HEK293 (cell line): ENCODE data around the gene SGSM2.

ENCODE experiments used
- CTCF ChIA-PET: fragments of 350-600 bp; formaldehyde crosslinking; extraction: SDS; loops from one replicate; lab custom pipeline; 2021; ENCODE audit warnings: antibody characterized with exemption; lab: Yijun Ruan, JAX
- POLR2A ChIA-PET: fragments of 300-600 bp; formaldehyde crosslinking; extraction: SDS; loops from one replicate; lab custom pipeline; 2020; ENCODE audit warnings: antibody characterized with exemption, inconsistent platforms; lab: Yijun Ruan, JAX
- H3K27ac ChIP-seq: fragments of 200-500 bp; sonication (Bioruptor generic); 2 replicates; pipeline ENCODE4 v1.5.1; 2014; ENCODE audit warnings: low read depth, low read length, control low read depth, inconsistent platforms; ENCODE audit errors: extremely low read depth
- H3K36me3 ChIP-seq, 2 experiments: fragments of 200-500 bp in 1 of 2; sonication (Bioruptor generic) in 1 of 2; 1 replicate in 1 of 2; 2 replicates in 1 of 2; pipeline ENCODE4 v1.5.1; 2014 to 2017; ENCODE audit warnings: inconsistent platforms in 2 of 2, low read length in 2 of 2; ENCODE audit not compliant: control insufficient read depth in 2 of 2, insufficient read depth in 1 of 2
- H3K4me1 ChIP-seq: fragments of 200-500 bp; sonication (Bioruptor generic); 2 replicates; pipeline ENCODE4 v1.5.1; 2014; ENCODE audit warnings: mild to moderate bottlenecking, low read length, inconsistent platforms; ENCODE audit not compliant: control insufficient read depth, insufficient read depth
- H3K4me3 ChIP-seq: 2 replicates; pipeline ENCODE4 v1.5.1; 2011; ENCODE audit warnings: low read depth, mild to moderate bottlenecking, control low read depth, low read length, moderate library complexity
- H3K9me3 ChIP-seq: fragments of 200-500 bp; sonication (Bioruptor generic); 2 replicates; pipeline ENCODE4 v1.5.1; 2014; ENCODE audit warnings: low read depth, low read length, inconsistent platforms; ENCODE audit not compliant: control insufficient read depth, insufficient read depth
- SALL2 ChIP-seq: fragments of 450-650 bp; formaldehyde crosslinking; IDR thresholded peaks from 2 replicates; pipeline ENCODE4 v1.5.0; 2017; ENCODE audit warnings: missing biosample characterization, mild to moderate bottlenecking, missing genetic modification characterization, borderline replicate concordance
- ZBTB10 ChIP-seq: fragments of 450-650 bp; formaldehyde crosslinking; IDR thresholded peaks from 2 replicates; pipeline ENCODE4 v1.5.1; 2016; ENCODE audit warnings: missing biosample characterization, missing genetic modification characterization
- ZFP41 ChIP-seq: fragments of 450-650 bp; formaldehyde crosslinking; IDR thresholded peaks from 2 replicates; pipeline ENCODE4 v1.5.1; 2016; ENCODE audit warnings: missing biosample characterization, missing genetic modification characterization, borderline replicate concordance
- ZNF112 ChIP-seq: fragments of 450-650 bp; formaldehyde crosslinking; IDR thresholded peaks from 2 replicates; pipeline ENCODE4 v1.5.0; 2017; ENCODE audit warnings: missing biosample characterization, missing genetic modification characterization
- ZNF133 ChIP-seq: fragments of 450-650 bp; formaldehyde crosslinking; IDR thresholded peaks from 2 replicates; pipeline ENCODE4 v1.5.1; 2016; ENCODE audit warnings: missing biosample characterization, missing genetic modification characterization
- ZNF366 ChIP-seq: fragments of 450-650 bp; formaldehyde crosslinking; conservative IDR thresholded peaks from 2 replicates; pipeline ENCODE4 v1.5.1; 2016; ENCODE audit warnings: missing biosample characterization, missing genetic modification characterization
- ZNF426 ChIP-seq: fragments of 450-650 bp; formaldehyde crosslinking; IDR thresholded peaks from 2 replicates; pipeline ENCODE4 v1.5.1; 2017; ENCODE audit warnings: missing biosample characterization, missing genetic modification characterization, mild to moderate bottlenecking, inconsistent platforms, moderate library complexity
- ZNF433 ChIP-seq: fragments of 450-650 bp; formaldehyde crosslinking; IDR thresholded peaks from 2 replicates; pipeline ENCODE4 v1.5.1; 2016; ENCODE audit warnings: missing biosample characterization, missing genetic modification characterization, low read depth
- ZNF518A ChIP-seq: fragments of 450-650 bp; formaldehyde crosslinking; conservative IDR thresholded peaks from 2 replicates; pipeline ENCODE4 v1.5.1; 2016; ENCODE audit warnings: low read depth, missing biosample characterization, missing genetic modification characterization
- ZNF521 ChIP-seq: fragments of 450-650 bp; formaldehyde crosslinking; IDR thresholded peaks from 2 replicates; pipeline ENCODE4 v1.5.1; 2017; ENCODE audit warnings: missing biosample characterization, mild to moderate bottlenecking, missing genetic modification characterization
- ZNF560 ChIP-seq: fragments of 450-650 bp; formaldehyde crosslinking; IDR thresholded peaks from 2 replicates; pipeline ENCODE4 v1.5.1; 2017; ENCODE audit warnings: missing biosample characterization, missing genetic modification characterization, borderline replicate concordance
- ZNF624 ChIP-seq: fragments of 450-650 bp; formaldehyde crosslinking; IDR thresholded peaks from 2 replicates; pipeline ENCODE4 v1.5.1; 2017; ENCODE audit warnings: missing biosample characterization, missing genetic modification characterization
- ZNF670 ChIP-seq: fragments of 450-650 bp; formaldehyde crosslinking; IDR thresholded peaks from 2 replicates; pipeline ENCODE4 v1.5.1; 2016; ENCODE audit warnings: missing biosample characterization, missing genetic modification characterization, low read depth
- ZNF776 ChIP-seq: fragments of 450-650 bp; formaldehyde crosslinking; IDR thresholded peaks from 2 replicates; pipeline ENCODE4 v1.5.0; 2017; ENCODE audit warnings: missing biosample characterization, missing genetic modification characterization, borderline replicate concordance
- TF ChIP-seq, protein P1 (sequence below): fragments of 450-650 bp; formaldehyde crosslinking; IDR thresholded peaks from 2 replicates; pipeline ENCODE4 v1.5.1; 2016; ENCODE audit warnings: missing biosample characterization, missing genetic modification characterization
- TF ChIP-seq, protein P2 (sequence below): fragments of 450-650 bp; formaldehyde crosslinking; IDR thresholded peaks from 2 replicates; pipeline ENCODE4 v1.5.1; 2017; ENCODE audit warnings: missing biosample characterization, missing genetic modification characterization
- TF ChIP-seq, protein P3 (sequence below): fragments of 450-650 bp; formaldehyde crosslinking; IDR thresholded peaks from 2 replicates; pipeline ENCODE4; 2016; ENCODE audit warnings: missing biosample characterization, missing genetic modification characterization
- TF ChIP-seq, protein P4 (sequence below): fragments of 450-650 bp; formaldehyde crosslinking; IDR thresholded peaks from 2 replicates; pipeline ENCODE4 v1.5.1; 2016; ENCODE audit warnings: missing biosample characterization, missing genetic modification characterization

SGSM2 gene

GRCh38 chr17:2418572-2418971 lies 81.3 kb downstream of the SGSM2 start:
- no peaks in the 10 kb centered on the region for H3K4me1 ChIP-seq
- H3K9me3 ChIP-seq: no peaks in the 10 kb centered on the region
- TF ChIP-seq ZFP41 (tag by site-specific recombination) (no peak), ZBTB10 (no peak), ZNF433 (no peak), ZNF670 (tag by site-specific recombination) (no peak), SALL2 (tag by site-specific recombination) (no peak), ZNF518A (tag by site-specific recombination) (no peak), ZNF112 (no peak), ZNF133 (no peak), ZNF624 (no peak), ZNF776 (tag by site-specific recombination) (no peak), ZNF560 (no peak), ZNF366 (tag by site-specific recombination) (no peak), ZNF426 (no peak), ZNF521 (tag by site-specific recombination) (no peak)
- TF ChIP-seq, protein P1, sequence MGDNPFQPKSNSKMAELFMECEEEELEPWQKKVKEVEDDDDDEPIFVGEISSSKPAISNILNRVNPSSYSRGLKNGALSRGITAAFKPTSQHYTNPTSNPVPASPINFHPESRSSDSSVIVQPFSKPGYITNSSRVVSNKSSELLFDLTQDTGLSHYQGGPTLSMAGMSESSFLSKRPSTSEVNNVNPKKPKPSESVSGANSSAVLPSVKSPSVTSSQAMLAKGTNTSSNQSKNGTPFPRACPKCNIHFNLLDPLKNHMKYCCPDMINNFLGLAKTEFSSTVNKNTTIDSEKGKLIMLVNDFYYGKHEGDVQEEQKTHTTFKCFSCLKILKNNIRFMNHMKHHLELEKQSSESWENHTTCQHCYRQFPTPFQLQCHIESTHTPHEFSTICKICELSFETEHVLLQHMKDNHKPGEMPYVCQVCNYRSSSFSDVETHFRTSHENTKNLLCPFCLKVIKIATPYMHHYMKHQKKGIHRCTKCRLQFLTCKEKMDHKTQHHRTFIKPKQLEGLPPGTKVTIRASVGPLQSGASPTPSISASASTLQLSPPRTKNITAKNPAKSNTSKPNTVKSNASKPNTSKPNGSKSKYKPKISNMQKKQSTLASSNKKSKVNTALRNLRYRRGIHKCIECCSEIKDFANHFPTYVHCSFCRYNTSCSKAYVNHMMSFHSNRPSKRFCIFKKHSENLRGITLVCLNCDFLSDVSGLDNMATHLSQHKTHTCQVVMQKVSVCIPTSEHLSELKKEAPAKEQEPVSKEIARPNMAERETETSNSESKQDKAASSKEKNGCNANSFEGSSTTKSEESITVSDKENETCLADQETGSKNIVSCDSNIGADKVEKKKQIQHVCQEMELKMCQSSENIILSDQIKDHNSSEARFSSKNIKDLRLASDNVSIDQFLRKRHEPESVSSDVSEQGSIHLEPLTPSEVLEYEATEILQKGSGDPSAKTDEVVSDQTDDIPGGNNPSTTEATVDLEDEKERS: no peak
- TF ChIP-seq, protein P2, sequence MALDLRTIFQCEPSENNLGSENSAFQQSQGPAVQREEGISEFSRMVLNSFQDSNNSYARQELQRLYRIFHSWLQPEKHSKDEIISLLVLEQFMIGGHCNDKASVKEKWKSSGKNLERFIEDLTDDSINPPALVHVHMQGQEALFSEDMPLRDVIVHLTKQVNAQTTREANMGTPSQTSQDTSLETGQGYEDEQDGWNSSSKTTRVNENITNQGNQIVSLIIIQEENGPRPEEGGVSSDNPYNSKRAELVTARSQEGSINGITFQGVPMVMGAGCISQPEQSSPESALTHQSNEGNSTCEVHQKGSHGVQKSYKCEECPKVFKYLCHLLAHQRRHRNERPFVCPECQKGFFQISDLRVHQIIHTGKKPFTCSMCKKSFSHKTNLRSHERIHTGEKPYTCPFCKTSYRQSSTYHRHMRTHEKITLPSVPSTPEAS (tag by site-specific recombination): no peak
- TF ChIP-seq, protein P3, sequence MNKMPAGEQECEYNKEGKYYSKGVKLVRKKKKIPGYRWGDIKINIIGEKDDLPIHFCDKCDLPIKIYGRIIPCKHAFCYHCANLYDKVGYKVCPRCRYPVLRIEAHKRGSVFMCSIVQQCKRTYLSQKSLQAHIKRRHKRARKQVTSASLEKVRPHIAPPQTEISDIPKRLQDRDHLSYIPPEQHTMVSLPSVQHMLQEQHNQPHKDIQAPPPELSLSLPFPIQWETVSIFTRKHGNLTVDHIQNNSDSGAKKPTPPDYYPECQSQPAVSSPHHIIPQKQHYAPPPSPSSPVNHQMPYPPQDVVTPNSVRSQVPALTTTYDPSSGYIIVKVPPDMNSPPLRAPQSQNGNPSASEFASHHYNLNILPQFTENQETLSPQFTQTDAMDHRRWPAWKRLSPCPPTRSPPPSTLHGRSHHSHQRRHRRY: no peak
- TF ChIP-seq, protein P4, sequence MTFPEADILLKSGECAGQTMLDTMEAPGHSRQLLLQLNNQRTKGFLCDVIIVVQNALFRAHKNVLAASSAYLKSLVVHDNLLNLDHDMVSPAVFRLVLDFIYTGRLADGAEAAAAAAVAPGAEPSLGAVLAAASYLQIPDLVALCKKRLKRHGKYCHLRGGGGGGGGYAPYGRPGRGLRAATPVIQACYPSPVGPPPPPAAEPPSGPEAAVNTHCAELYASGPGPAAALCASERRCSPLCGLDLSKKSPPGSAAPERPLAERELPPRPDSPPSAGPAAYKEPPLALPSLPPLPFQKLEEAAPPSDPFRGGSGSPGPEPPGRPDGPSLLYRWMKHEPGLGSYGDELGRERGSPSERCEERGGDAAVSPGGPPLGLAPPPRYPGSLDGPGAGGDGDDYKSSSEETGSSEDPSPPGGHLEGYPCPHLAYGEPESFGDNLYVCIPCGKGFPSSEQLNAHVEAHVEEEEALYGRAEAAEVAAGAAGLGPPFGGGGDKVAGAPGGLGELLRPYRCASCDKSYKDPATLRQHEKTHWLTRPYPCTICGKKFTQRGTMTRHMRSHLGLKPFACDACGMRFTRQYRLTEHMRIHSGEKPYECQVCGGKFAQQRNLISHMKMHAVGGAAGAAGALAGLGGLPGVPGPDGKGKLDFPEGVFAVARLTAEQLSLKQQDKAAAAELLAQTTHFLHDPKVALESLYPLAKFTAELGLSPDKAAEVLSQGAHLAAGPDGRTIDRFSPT (tag by site-specific recombination): no peak
- ChIA-PET CTCF (interaction anchor here (1.0 to 6.3 kb wide), 5 partner anchors 13 to 371 kb away, joined by 3 to 470 read pairs (median 4); no protein-coding TSS in a partner anchor), POLR2A (no interaction called here)
- peaks cover 18 to 56% of the 10 kb centered on the region in 2 experiments; a peak in 2 of 3 replicates for H3K36me3 ChIP-seq
- H3K4me3 ChIP-seq: no peak overlapping the region
- H3K27ac ChIP-seq: no peak overlapping the region
